SK-N-SH treated with all-trans-retinoic acid at 6 μM for 48 hours (cell line): ENCODE results near the gene GOSR2.

Source experiments
- CSDC2 ChIP-seq: fragments of 250-450 bp; sonication (Bioruptor Pico); IDR thresholded peaks from 2 replicates; pipeline ENCODE4 v1.5.0; 2020; ENCODE audit warnings: mild to moderate bottlenecking, moderate library complexity
- PPARA ChIP-seq: fragments of 250-450 bp; sonication (Bioruptor Pico); IDR thresholded peaks from 2 replicates; pipeline ENCODE4 v1.5.0; 2020; ENCODE audit warnings: mild to moderate bottlenecking, borderline replicate concordance
- TCF4 ChIP-seq: fragments of 250-450 bp; sonication (Bioruptor Pico); IDR thresholded peaks from 2 replicates; pipeline ENCODE4 v1.8.0; 2021; ENCODE audit warnings: mild to moderate bottlenecking, moderate library complexity, borderline replicate concordance
- ZNF8 ChIP-seq: fragments of 450-650 bp; formaldehyde crosslinking; IDR thresholded peaks from 2 replicates; pipeline ENCODE4 v1.5.0; 2020; ENCODE audit warnings: mild to moderate bottlenecking, moderate library complexity
- TF ChIP-seq, protein P1 (sequence below): fragments of 250-450 bp; sonication (Bioruptor Pico); IDR thresholded peaks from 2 replicates; pipeline ENCODE4 v1.8.0; 2020; ENCODE audit warnings: mild to moderate bottlenecking, moderate library complexity, borderline replicate concordance

GRCh38 chr17:46968224-46968834 lies 45.4 kb downstream of the GOSR2 start:
- TF ChIP-seq TCF4 (CRISPR knock-in tag) (no peak), ZNF8 (CRISPR knock-in tag) (no peak), PPARA (CRISPR knock-in tag) (no peak), CSDC2 (no peak)
- TF ChIP-seq, protein P1, sequence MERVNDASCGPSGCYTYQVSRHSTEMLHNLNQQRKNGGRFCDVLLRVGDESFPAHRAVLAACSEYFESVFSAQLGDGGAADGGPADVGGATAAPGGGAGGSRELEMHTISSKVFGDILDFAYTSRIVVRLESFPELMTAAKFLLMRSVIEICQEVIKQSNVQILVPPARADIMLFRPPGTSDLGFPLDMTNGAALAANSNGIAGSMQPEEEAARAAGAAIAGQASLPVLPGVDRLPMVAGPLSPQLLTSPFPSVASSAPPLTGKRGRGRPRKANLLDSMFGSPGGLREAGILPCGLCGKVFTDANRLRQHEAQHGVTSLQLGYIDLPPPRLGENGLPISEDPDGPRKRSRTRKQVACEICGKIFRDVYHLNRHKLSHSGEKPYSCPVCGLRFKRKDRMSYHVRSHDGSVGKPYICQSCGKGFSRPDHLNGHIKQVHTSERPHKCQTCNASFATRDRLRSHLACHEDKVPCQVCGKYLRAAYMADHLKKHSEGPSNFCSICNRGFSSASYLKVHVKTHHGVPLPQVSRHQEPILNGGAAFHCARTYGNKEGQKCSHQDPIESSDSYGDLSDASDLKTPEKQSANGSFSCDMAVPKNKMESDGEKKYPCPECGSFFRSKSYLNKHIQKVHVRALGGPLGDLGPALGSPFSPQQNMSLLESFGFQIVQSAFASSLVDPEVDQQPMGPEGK (CRISPR knock-in tag), result no peak
